HFFc6 (cell line): ENCODE data around the gene SORCS3. TPM values are rescaled to one million over a fixed set of nuclear protein-coding genes. Genes with fewer than 3 reads are reported as not detected.

Source experiments
- DNase-seq: peaks from one replicate; pipeline ENCODE4 v3.0.0-alpha.2; 2018
- H3K27ac Mint-ChIP-seq: 2 replicates; pipeline ENCODE4 v1.8.0; 2020; ENCODE audit warnings: mild to moderate bottlenecking, mixed read lengths
- H3K27me3 Mint-ChIP-seq: 2 replicates; pipeline ENCODE4 v1.8.0; 2021; ENCODE audit warnings: mild to moderate bottlenecking, moderate library complexity, mixed read lengths; ENCODE audit not compliant: insufficient read depth
- H3K36me3 Mint-ChIP-seq: 2 replicates; pipeline ENCODE4 v1.8.0; 2021; ENCODE audit warnings: low read depth, mixed read lengths
- H3K4me1 Mint-ChIP-seq: 2 replicates; pipeline ENCODE4 v1.8.0; 2020; ENCODE audit warnings: low read depth, mixed read lengths
- H3K4me3 Mint-ChIP-seq: 2 replicates; pipeline ENCODE4 v1.8.0; 2020; ENCODE audit warnings: mild to moderate bottlenecking, moderate library complexity, mixed read lengths
- H3K9me3 Mint-ChIP-seq: 2 replicates; pipeline ENCODE4 v1.8.0; 2020; ENCODE audit warnings: mild to moderate bottlenecking, mixed read lengths
- CTCF ChIP-seq: fragments of 200-600 bp; sonication (generic); IDR thresholded peaks from 2 replicates; pipeline ENCODE4 v1.5.0; 2021; ENCODE audit warnings: antibody characterized with exemption, mild to moderate bottlenecking
- total RNA-seq, 6 experiments: library from RNA; stranded (reverse); fragmentation: NEBNext Ultra II Directional; extraction: Animal tissue kit (Norgen Biotek cat#: 25700); gene quantifications; 2 replicates in 1 of 6; 3 replicates in 5 of 6; pipeline ENCODE4 v1.2.3, GENCODE V29; 2021

The SORCS3 gene
- total RNA-seq, 6 experiments from 2014 or later, result not detected

DNA sequence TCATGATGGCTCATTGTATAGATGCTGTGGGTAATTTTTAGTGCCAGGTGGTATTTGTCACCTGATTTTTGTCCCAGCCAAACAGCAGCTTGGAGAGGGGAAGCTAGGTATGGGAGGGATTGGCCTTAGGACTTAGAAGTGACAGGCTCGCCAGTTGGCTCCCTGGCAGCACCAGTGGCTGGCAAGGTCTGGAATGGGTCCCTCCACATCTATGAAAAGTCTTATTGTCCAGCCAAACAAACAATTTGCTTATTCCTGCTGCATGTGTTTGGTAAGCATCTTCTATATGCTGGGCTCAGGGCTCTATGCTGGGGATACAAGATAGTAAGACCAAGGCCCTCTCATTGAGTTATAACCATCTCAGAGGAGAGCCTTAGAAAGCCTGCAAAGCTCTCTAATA lies 42.5 kb downstream of the SORCS3 start:
- Mint-ChIP-seq H3K4me3 (no peak overlapping the region), H3K27ac (no peak overlapping the region), H3K36me3 (no peaks in the 10 kb centered on the region), H3K9me3 (peaks cover 18% of the 10 kb centered on the region), H3K4me1 (no peaks in the 10 kb centered on the region), H3K27me3 (no peaks in the 10 kb centered on the region; the same call in 1 of the 2 replicates)
- TF ChIP-seq CTCF, result no peak
- DNase-seq, result no peak

DNA sequence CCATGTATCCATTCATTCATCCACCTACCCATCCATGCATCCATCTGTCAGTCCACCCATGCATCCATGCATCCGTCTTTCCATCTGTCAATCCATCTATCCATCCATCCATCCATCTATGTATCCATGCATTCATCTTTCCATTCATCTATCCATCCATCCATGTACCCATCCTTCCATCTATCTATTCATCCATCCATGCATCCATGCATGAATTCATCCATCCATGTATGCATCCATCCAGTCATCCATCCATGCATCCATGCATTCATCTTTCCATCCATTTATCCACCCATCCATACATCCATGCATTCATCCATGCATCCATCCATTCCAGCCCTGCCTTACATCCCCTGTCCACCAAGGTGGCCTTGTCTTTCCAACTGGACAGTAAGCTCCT lies 45.7 kb downstream of the SORCS3 start:
- no peak for TF ChIP-seq CTCF
- H3K4me1 Mint-ChIP-seq, result no peaks in the 10 kb centered on the region
- no peaks in the 10 kb centered on the region for H3K36me3 Mint-ChIP-seq
- H3K27me3 Mint-ChIP-seq, result no peaks in the 10 kb centered on the region
- H3K27ac Mint-ChIP-seq, result no peak overlapping the region
- peaks cover 21% of the 10 kb centered on the region for H3K9me3 Mint-ChIP-seq
- DNase-seq, result no peak
- H3K4me3 Mint-ChIP-seq, result no peak overlapping the region

DNA sequence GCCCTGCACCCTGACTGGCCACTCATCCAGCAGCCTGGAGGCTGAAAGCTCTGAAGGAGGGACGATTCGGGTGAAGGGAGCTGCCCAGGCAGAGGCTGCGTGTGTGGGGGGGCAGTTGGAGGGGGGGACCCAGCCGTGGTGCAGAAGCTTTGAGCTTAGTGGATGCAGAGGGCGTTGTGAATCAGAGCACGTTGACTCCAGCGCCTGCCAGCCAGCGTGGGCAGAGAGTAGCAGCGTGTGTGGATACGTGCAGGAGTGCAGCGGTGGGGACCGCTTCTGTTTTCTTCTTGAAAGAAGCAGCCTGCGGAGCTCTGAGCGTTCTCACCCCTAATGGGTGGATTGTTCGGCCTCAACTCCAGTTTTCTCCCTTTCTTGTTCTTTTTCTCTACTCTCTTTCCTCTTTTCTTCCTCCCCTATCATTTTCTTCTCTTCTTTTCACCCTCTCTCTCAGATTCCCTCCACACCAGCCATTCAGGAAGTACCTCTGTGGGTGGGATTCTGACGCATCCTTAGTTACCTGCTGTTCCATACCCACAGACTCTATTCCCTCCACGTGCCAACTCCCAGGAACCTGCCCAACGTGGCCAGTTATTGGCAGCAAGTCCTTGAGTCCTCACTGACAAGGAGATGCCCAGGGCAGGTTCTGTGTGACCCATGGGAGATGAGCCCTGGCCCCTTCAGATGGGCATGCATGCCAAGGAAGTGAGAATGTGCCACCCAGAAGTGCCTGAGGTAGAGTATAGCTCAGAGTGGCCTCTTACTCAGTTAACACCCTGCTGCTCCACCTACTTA lies 47.4 kb downstream of the SORCS3 start:
- H3K4me3 Mint-ChIP-seq, result no peak overlapping the region
- no peaks in the 10 kb centered on the region for H3K27me3 Mint-ChIP-seq
- peaks cover 15% of the 10 kb centered on the region for H3K9me3 Mint-ChIP-seq
- H3K27ac Mint-ChIP-seq, result no peak overlapping the region
- H3K36me3 Mint-ChIP-seq, result no peaks in the 10 kb centered on the region
- H3K4me1 Mint-ChIP-seq, result no peaks in the 10 kb centered on the region
- DNase-seq, result no peak
- no peak for TF ChIP-seq CTCF

GRCh38 chr10:104689105-104689504 lies 48.0 kb downstream of the SORCS3 start:
- Mint-ChIP-seq H3K27ac (no peak overlapping the region), H3K27me3 (no peaks in the 10 kb centered on the region), H3K4me1 (no peaks in the 10 kb centered on the region), H3K36me3 (no peaks in the 10 kb centered on the region), H3K4me3 (no peak overlapping the region), H3K9me3 (peaks cover 15% of the 10 kb centered on the region)
- no peak for TF ChIP-seq CTCF
- no peak for DNase-seq

- Mint-ChIP-seq H3K4me1 (no peaks in the 10 kb centered on the region), H3K27ac (no peak overlapping the region), H3K4me3 (no peak overlapping the region), H3K36me3 (no peaks in the 10 kb centered on the region), H3K27me3 (no peaks in the 10 kb centered on the region), H3K9me3 (peaks cover 15% of the 10 kb centered on the region)
- DNase-seq, result no peak
- no peak for TF ChIP-seq CTCF
Measured at GRCh38 chr10:104689547-104689946, 48.5 kb downstream of the SORCS3 start.
